Iris pigment epithelial cell (primary cell): ENCODE results near the gene ADM2.
"Not testable (repeated sequence)": the region's sequence is repeated elsewhere in the genome, so short reads cannot be mapped to it uniquely, and the experiment has no call there.

Source experiments
- DNase-seq: peaks from one replicate; pipeline ENCODE4 v3.0.0-alpha.2; 2011; ENCODE audit warnings: low read depth

The ADM2 gene

GRCh38 chr22:50506611-50507420 is 25.5 kb downstream of the ADM2 start:
- DNase-seq = no peak

GRCh38 chr22:50507421-50507990 is 26.2 kb downstream of the ADM2 start, which contains the start of gene LMF2:
LMF2 (minus strand) TSS chr22:50507702; CDS start chr22:50507675, 27 bp downstream.
- DNase-seq = no peak

GRCh38 chr22:50507991-50508884 is 26.9 kb downstream of the ADM2 start, which contains the start of gene NCAPH2:
NCAPH2 (plus strand) TSS chr22:50508224; CDS start chr22:50508338, 114 bp downstream.
- peak; percentile 94 for DNase-seq

GRCh38 chr22:50508897-50509296 is 27.6 kb downstream of the ADM2 start:
- no peak for DNase-seq

- no peak for DNase-seq
Measured at GRCh38 chr22:50513175-50513574, 31.8 kb downstream of the ADM2 start.

- DNase-seq = no peak
Measured at GRCh38 chr22:50516068-50516467, 34.7 kb downstream of the ADM2 start.

GRCh38 chr22:50516891-50517290 is 35.5 kb downstream of the ADM2 start:
- no peak for DNase-seq

- DNase-seq = no peak
Measured at GRCh38 chr22:50517495-50518260, 36.3 kb downstream of the ADM2 start.

GRCh38 chr22:50518606-50519005 is 37.3 kb downstream of the ADM2 start:
- DNase-seq = no peak

GRCh38 chr22:50519151-50519550 is 37.8 kb downstream of the ADM2 start:
- no peak for DNase-seq

GRCh38 chr22:50520184-50520583 is 38.8 kb downstream of the ADM2 start:
- DNase-seq = not testable (repeated sequence)

GRCh38 chr22:50520826-50521453 is 39.6 kb downstream of the ADM2 start:
- DNase-seq = no peak

GRCh38 chr22:50521710-50522109 is 40.4 kb downstream of the ADM2 start:
- DNase-seq = no peak

GRCh38 chr22:50522208-50522805 is 41.0 kb downstream of the ADM2 start:
- DNase-seq = no peak

GRCh38 chr22:50522806-50523438 is 41.6 kb downstream of the ADM2 start:
- DNase-seq = no peak

- DNase-seq = no peak
Measured at GRCh38 chr22:50523458-50523805, 42.1 kb downstream of the ADM2 start.

GRCh38 chr22:50523806-50524675 is 42.7 kb downstream of the ADM2 start:
- no peak for DNase-seq

GRCh38 chr22:50524676-50525103 is 43.3 kb downstream of the ADM2 start:
- no peak for DNase-seq

- peak; percentile 98 for DNase-seq
Measured at GRCh38 chr22:50525104-50525857, 43.9 kb downstream of the ADM2 start, which contains the start of gene SCO2. SCO2 (minus strand) TSS chr22:50525598; CDS start chr22:50524411, 1,187 bp downstream.
